Fibroblast of pulmonary artery (primary cell): ENCODE results near the gene MAPRE3.

Experiments used
- DNase-seq: peaks from one replicate; pipeline ENCODE4 v3.0.0-alpha.2; 2010; ENCODE audit warnings: low read depth
- H3K4me3 ChIP-seq: replicated peaks from 2 replicates; pipeline ENCODE4 v1.5.1; 2011; ENCODE audit warnings: low read depth, mild to moderate bottlenecking, control low read depth, low read length, moderate library complexity
- CTCF ChIP-seq: IDR thresholded peaks from 2 replicates; pipeline ENCODE4 v1.5.1; 2011; ENCODE audit warnings: mild to moderate bottlenecking, control low read depth, low read length, inconsistent platforms; ENCODE audit errors: missing control alignments

MAPRE3 gene

DNA sequence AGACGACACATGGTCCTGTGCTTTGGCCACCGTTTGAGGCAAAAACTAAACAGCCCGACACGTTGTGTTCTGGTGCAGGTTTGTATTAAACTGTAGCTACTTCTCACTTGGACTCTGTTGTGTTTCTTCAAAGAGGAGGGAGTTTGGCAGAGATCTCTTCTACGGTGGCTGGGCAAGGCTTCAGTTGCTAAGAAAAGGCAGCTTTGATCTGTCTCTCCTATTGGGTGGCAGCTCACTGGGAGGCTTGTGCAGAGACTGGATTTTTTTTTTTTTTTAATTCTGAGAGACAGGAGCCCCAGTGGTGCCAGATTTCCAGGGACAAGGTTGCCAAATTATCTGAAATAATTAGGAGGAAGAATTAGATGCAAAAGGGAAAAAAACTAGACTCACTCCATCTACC lies 20.2 kb upstream of the MAPRE3 start:
- H3K4me3 ChIP-seq, result no peak overlapping the region
- no peak for TF ChIP-seq CTCF
- no peak for DNase-seq

- H3K4me3 ChIP-seq, result no peak overlapping the region
- TF ChIP-seq CTCF, result no peak
- no peak for DNase-seq
Observed at GRCh38 chr2:26951236-26951635, 19.2 kb upstream of the MAPRE3 start.

GRCh38 chr2:26952374-26952773 lies 18.1 kb upstream of the MAPRE3 start:
- no peak for DNase-seq
- H3K4me3 ChIP-seq, result no peak overlapping the region
- TF ChIP-seq CTCF, result no peak

GRCh38 chr2:26954135-26954534 lies 16.3 kb upstream of the MAPRE3 start:
- DNase-seq, result no peak
- TF ChIP-seq CTCF, result no peak
- H3K4me3 ChIP-seq, result no peak overlapping the region

DNA sequence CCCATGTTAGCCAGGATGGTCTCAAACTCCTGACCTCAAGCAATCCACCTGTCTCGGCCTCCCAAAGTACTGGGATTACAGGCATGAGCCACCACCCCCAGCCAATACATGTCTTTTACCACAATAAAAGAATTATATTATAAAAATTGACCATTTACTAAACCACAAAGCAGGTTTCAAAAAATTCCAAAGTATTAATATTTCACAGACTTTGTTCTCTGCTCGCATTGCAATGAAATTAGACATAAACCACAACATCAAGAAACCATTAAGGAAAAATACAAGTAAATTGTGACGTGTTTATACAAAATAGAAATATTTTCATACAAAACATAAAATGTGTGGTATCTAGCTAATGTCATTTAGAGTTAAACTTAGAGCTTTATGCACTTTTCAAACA lies 13.4 kb upstream of the MAPRE3 start:
- TF ChIP-seq CTCF, result no peak
- no peak for DNase-seq
- H3K4me3 ChIP-seq, result no peak overlapping the region

DNA sequence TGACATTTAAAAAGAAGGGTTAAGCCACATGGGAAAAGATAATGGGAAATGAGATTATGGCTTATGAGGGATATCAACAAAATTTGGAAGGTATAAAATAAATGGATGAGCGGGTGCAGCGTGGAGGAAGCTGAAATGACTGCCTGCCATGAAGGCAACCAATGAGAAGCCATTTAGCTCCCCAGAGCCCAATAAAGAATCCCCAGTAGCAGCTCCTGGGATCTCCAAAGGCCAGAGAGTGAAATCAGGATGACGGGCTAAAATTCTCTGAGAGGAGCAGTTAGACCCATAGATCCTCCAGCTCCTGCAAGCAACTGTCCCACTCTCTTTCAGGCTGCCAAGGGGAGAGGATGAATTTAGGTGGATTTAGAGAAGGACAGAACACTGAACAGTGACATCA lies 12.9 kb upstream of the MAPRE3 start:
- no peak for DNase-seq
- no peak overlapping the region for H3K4me3 ChIP-seq
- TF ChIP-seq CTCF, result no peak

- H3K4me3 ChIP-seq, result no peak overlapping the region
- TF ChIP-seq CTCF, result no peak
- DNase-seq, result no peak
Observed at GRCh38 chr2:26959331-26959730, 11.1 kb upstream of the MAPRE3 start.
